Measurements from ENCODE around the gene DNAJA3.

DNAJA3 gene

GRCh38 chr16:4477966-4478365 is 52.3 kb downstream of the DNAJA3 start:
- DNase-seq, result no peak

DNA sequence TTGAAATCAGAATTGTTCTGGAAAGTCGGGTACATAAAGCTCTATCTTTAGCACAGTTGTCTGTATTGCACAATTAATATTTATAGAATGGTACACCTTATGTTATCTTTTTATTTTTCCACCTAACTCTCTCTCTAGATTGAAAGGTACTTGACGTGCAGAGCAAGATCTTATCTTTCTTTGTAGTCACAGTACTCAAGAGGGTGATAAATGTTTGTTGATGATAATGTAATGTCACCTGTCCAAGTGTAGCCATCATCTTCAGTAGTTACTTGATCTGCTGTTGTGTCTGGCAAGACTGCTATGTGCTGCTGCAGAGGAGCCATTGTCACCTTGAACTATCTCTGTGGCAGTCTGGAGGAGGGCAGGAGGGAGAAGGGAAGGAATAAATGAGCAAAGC is 55.9 kb downstream of the DNAJA3 start:
- no peak for DNase-seq

DNA sequence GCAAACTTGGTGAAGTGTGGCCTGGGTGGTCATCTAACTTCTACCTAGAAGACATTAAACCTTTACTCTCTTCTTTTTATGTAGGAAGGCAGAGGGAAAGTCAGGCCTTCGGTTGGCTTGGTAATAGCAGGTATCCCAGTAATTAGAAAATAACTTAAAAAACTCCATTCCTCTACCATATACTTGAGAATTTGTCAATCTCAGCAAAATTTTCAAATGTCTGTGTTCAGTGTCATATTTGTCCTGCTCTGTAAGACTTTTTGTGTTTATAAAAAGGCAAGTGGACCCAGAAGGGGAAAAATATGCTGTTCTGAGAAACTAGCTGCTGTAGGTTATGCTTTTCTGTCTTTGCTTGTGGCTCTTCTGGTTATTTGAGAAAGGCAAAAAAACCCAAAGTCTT is 56.3 kb downstream of the DNAJA3 start:
- no peak for DNase-seq

GRCh38 chr16:4486126-4486893 is 60.6 kb downstream of the DNAJA3 start:
- DNase-seq, result no peak

- no peak for DNase-seq
Measured at GRCh38 chr16:4487955-4488498, 62.4 kb downstream of the DNAJA3 start.

DNA sequence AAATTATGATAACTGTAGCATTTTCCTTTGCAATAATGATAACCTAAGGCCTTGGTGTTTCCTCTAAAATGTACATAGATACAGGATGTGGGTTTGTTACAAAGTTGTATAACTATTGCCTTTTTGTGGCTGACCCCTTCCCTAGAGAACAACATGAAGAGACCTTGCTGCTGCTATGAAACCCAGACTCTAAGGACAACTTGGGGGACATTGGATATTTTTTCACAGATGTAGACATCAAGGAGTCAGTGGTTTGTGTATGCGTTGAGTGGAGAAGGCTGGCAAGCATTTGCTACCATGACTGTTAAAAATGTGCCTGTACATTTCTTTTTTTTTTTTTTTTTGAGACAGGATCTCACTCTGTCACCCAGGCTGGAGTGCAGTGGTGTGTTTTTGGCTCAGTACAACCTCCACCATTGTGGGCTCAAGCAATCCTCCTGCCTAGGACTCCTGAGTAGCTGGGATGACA is 62.9 kb downstream of the DNAJA3 start:
- no peak for DNase-seq

- no peak for DNase-seq
Measured at GRCh38 chr16:4489030-4489429, 63.4 kb downstream of the DNAJA3 start.

DNA sequence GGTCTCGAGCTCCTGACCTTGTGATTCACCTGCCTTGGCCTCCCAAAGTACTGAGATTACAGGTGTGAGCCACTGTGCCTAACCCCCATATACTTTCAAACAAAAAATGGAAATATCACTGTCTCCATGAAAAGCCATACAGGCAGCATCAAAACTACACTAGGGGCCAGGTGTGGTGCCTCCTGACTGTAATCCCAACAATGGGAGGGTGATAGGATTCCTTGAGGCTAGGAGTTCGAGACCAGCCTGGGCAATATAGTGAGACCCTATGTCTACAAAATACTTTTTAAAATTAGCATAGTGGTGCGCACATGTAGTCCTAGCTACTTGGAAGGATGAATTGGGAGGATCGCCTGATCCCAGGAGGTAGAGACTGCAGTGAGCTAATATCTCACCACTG is 66.2 kb downstream of the DNAJA3 start:
- no peak for DNase-seq

GRCh38 chr16:4494746-4495490 is 69.2 kb downstream of the DNAJA3 start:
- DNase-seq, result no peak

DNA sequence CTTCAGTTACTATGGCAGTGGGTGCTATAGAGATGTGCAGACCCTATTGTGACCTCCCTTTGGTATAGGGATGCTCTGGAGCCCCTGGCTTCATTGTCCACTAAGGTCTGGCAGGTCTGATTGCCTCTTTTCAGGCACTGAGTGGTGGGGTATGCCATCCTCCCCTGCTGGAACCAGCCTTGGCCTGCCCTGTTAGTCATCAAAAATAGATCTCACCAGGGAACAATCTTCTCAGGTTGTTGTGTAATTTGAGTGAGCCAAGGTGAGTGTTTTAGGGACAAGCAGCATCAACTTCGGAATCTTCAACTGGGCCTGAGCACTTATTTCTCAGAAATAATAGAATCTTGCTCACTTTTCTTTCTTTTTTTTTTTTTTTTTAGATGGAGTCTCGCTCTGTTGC is 70.1 kb downstream of the DNAJA3 start:
- no peak for DNase-seq

DNA sequence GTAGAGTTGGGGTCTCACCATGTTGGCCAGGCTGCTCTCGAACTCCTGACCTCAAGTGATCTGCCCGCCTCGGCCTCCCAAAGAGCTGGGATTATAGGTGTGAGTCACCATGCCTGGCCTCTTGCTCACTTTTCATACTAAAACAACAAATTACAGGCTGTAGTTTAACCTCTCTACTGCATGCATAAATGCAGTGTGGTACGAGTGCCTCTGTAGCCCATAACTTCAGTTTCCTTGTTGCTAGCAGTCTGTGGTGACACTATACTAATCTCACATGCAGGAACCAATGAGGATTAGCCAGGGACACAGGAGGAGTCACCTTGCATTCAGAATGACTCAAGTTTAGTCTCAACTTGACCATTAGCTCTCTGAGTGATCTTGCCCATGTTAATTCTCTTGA is 70.6 kb downstream of the DNAJA3 start:
- DNase-seq, result no peak

- no peak for DNase-seq
Measured at GRCh38 chr16:4498546-4499195, 73.0 kb downstream of the DNAJA3 start.

- no peak for DNase-seq
Measured at GRCh38 chr16:4499196-4499555, 73.5 kb downstream of the DNAJA3 start.

DNA sequence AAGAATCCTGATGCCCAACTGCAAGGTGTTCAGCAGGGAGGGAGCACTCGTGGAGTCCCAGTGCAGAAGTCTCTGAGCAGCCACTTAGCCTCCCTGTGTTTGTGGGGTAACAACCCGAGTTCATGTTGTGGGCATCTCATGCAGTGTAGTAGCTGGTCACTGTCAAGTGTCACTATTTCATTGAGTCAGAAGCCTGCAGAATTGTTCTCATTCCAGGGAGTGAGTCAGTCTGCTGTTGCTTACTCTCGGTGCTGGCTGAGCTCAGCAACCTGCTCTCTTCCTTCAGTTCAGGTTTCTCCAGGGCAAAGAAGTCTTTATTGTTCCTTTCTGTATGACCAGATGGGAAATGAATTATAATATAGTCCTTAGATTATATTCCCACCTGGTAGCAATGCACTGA is 74.6 kb downstream of the DNAJA3 start:
- DNase-seq, result peak; percentile 20

GRCh38 chr16:4501071-4501478 is 75.4 kb downstream of the DNAJA3 start:
- no peak for DNase-seq

GRCh38 chr16:4505356-4506147 is 79.9 kb downstream of the DNAJA3 start:
- DNase-seq, result peak; percentile 76

Data from activated CD4-positive, alpha-beta T cell treated with anti-CD3 and anti-CD28 coated beads for 48 hours (primary cell).